Measurements from ENCODE around the gene ATXN7L1.

The ATXN7L1 gene

GRCh38 chr7:105655067-105655466 is 221.3 kb downstream of the ATXN7L1 start:
- no peaks in the 10 kb centered on the region for H3K4me1 ChIP-seq (ENCODE audit: control insufficient read depth, insufficient read depth, low read length, unreplicated experiment)
- H3K36me3 ChIP-seq (ENCODE audit: insufficient read depth, low read length), result no peaks in the 10 kb centered on the region
- no peak overlapping the region for H3K4me3 ChIP-seq (ENCODE audit: low read depth, low read length)

DNA sequence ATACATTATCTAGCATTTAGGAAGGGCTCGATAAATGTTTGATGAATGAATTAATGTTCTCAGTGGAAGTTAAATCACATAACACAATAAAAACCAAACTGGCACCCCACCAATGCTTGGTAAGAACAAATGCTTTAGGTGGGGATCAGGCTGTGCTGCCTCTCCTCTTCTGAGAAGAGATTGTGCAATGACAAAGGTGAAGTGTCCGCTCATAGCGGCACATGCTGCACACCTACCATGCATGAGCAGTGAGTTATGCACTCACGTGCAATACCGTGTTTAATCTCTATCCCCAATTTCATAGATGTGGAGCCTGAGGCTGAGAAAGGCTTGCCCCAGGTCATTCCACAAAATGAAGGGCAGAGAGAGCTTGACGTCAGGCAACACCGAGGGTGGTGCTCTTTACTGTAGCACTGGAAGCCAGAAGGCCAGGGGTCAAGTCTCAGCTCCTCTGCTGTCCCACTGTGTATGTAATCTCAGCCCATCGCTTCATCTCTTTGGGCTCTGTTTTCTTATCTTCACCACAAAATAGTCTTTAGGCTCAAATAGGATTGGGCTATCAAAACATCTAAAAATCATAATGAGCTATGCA is 222.2 kb downstream of the ATXN7L1 start:
- Histone ChIP-seq H3K27ac (ENCODE audit: low read depth, low read length) (no peak overlapping the region), H3K36me3 (ENCODE audit: insufficient read depth, low read length) (no peaks in the 10 kb centered on the region), H3K4me3 (ENCODE audit: low read depth, low read length) (no peak overlapping the region), H3K79me2 (ENCODE audit: control insufficient read depth, insufficient read depth, low read length, unreplicated experiment) (no peaks in the 10 kb centered on the region), H2AFZ (ENCODE audit: low read length, unreplicated experiment) (no peak overlapping the region), H3K4me1 (ENCODE audit: control insufficient read depth, insufficient read depth, low read length, unreplicated experiment) (peaks cover 6% of the 10 kb centered on the region), H3K27me3 (ENCODE audit: insufficient read depth, low read length) (no peaks in the 10 kb centered on the region)

More at GRCh38 chr7:105655067-105655466, 221.3 kb downstream of the ATXN7L1 start:
- Histone ChIP-seq H2AFZ (ENCODE audit: low read length, unreplicated experiment) (no peak overlapping the region), H3K79me2 (ENCODE audit: control insufficient read depth, insufficient read depth, low read length, unreplicated experiment) (no peaks in the 10 kb centered on the region), H3K27me3 (ENCODE audit: insufficient read depth, low read length) (no peaks in the 10 kb centered on the region), H3K27ac (ENCODE audit: low read depth, low read length) (no peak overlapping the region)

GRCh38 chr7:105653441-105654005 is 222.9 kb downstream of the ATXN7L1 start:
- Histone ChIP-seq H3K27me3 (ENCODE audit: insufficient read depth, low read length) (no peaks in the 10 kb centered on the region), H3K27ac (ENCODE audit: low read depth, low read length) (no peak overlapping the region), H3K79me2 (ENCODE audit: control insufficient read depth, insufficient read depth, low read length, unreplicated experiment) (no peaks in the 10 kb centered on the region), H3K36me3 (ENCODE audit: insufficient read depth, low read length) (no peaks in the 10 kb centered on the region), H2AFZ (ENCODE audit: low read length, unreplicated experiment) (no peak overlapping the region), H3K4me3 (ENCODE audit: low read depth, low read length) (no peak overlapping the region), H3K4me1 (ENCODE audit: control insufficient read depth, insufficient read depth, low read length, unreplicated experiment) (peaks cover 9% of the 10 kb centered on the region)

- Histone ChIP-seq H3K27me3 (ENCODE audit: insufficient read depth, low read length) (no peaks in the 10 kb centered on the region), H3K27ac (ENCODE audit: low read depth, low read length) (no peak overlapping the region), H3K79me2 (ENCODE audit: control insufficient read depth, insufficient read depth, low read length, unreplicated experiment) (no peaks in the 10 kb centered on the region), H3K4me1 (ENCODE audit: control insufficient read depth, insufficient read depth, low read length, unreplicated experiment) (peaks cover 9% of the 10 kb centered on the region), H3K4me3 (ENCODE audit: low read depth, low read length) (no peak overlapping the region), H2AFZ (ENCODE audit: low read length, unreplicated experiment) (no peak overlapping the region), H3K36me3 (ENCODE audit: insufficient read depth, low read length) (no peaks in the 10 kb centered on the region)
Measured at GRCh38 chr7:105652359-105652993, 223.9 kb downstream of the ATXN7L1 start.

- peaks cover 9% of the 10 kb centered on the region for H3K4me1 ChIP-seq (ENCODE audit: control insufficient read depth, insufficient read depth, low read length, unreplicated experiment)
- no peaks in the 10 kb centered on the region for H3K79me2 ChIP-seq (ENCODE audit: control insufficient read depth, insufficient read depth, low read length, unreplicated experiment)
- H3K4me3 ChIP-seq (ENCODE audit: low read depth, low read length), result no peak overlapping the region
- no peaks in the 10 kb centered on the region for H3K27me3 ChIP-seq (ENCODE audit: insufficient read depth, low read length)
- no peaks in the 10 kb centered on the region for H3K36me3 ChIP-seq (ENCODE audit: insufficient read depth, low read length)
- H3K27ac ChIP-seq (ENCODE audit: low read depth, low read length), result no peak overlapping the region
- H2AFZ ChIP-seq (ENCODE audit: low read length, unreplicated experiment), result no peak overlapping the region
Measured at GRCh38 chr7:105651798-105652197, 224.6 kb downstream of the ATXN7L1 start.

DNA sequence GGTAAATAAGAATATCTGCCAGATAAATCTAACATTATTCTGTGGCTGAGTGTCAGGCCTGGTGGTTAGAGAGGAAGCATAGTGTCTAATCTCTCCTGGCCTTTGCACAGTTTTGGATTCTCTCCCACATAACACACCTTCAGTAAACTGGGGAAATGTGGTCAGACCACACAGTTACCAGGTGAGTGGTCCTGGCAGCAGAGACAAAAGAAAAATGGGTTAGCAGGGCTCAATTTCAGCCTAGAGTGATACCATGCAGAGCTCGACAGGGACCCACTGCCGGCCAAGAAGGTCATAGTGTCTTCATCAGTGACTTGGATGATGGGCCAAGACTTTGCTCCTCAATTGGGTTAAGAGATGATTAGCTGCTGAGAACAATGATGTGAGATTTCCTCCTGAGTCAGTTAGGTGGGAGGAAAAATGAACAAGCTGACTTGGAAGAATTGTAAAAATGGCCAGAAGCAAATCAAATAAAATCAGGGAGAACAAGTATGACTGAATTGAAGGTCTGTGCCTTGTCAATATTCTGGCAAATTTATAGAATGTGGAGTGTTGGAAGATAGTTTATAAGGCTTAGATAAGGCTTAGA is 225.9 kb downstream of the ATXN7L1 start:
- no peaks in the 10 kb centered on the region for H3K79me2 ChIP-seq (ENCODE audit: control insufficient read depth, insufficient read depth, low read length, unreplicated experiment)
- H3K4me3 ChIP-seq (ENCODE audit: low read depth, low read length), result no peak overlapping the region
- no peak overlapping the region for H2AFZ ChIP-seq (ENCODE audit: low read length, unreplicated experiment)
- peaks cover 9% of the 10 kb centered on the region for H3K4me1 ChIP-seq (ENCODE audit: control insufficient read depth, insufficient read depth, low read length, unreplicated experiment)
- H3K36me3 ChIP-seq (ENCODE audit: insufficient read depth, low read length), result no peaks in the 10 kb centered on the region
- H3K27ac ChIP-seq (ENCODE audit: low read depth, low read length), result no peak overlapping the region
- no peaks in the 10 kb centered on the region for H3K27me3 ChIP-seq (ENCODE audit: insufficient read depth, low read length)

- Histone ChIP-seq H3K4me1 (ENCODE audit: control insufficient read depth, insufficient read depth, low read length, unreplicated experiment) (peaks cover 9% of the 10 kb centered on the region), H2AFZ (ENCODE audit: low read length, unreplicated experiment) (no peak overlapping the region), H3K4me3 (ENCODE audit: low read depth, low read length) (no peak overlapping the region), H3K27ac (ENCODE audit: low read depth, low read length) (no peak overlapping the region), H3K79me2 (ENCODE audit: control insufficient read depth, insufficient read depth, low read length, unreplicated experiment) (no peaks in the 10 kb centered on the region), H3K27me3 (ENCODE audit: insufficient read depth, low read length) (no peaks in the 10 kb centered on the region), H3K36me3 (ENCODE audit: insufficient read depth, low read length) (no peaks in the 10 kb centered on the region)
Measured at GRCh38 chr7:105649727-105650381, 226.5 kb downstream of the ATXN7L1 start.

DNA sequence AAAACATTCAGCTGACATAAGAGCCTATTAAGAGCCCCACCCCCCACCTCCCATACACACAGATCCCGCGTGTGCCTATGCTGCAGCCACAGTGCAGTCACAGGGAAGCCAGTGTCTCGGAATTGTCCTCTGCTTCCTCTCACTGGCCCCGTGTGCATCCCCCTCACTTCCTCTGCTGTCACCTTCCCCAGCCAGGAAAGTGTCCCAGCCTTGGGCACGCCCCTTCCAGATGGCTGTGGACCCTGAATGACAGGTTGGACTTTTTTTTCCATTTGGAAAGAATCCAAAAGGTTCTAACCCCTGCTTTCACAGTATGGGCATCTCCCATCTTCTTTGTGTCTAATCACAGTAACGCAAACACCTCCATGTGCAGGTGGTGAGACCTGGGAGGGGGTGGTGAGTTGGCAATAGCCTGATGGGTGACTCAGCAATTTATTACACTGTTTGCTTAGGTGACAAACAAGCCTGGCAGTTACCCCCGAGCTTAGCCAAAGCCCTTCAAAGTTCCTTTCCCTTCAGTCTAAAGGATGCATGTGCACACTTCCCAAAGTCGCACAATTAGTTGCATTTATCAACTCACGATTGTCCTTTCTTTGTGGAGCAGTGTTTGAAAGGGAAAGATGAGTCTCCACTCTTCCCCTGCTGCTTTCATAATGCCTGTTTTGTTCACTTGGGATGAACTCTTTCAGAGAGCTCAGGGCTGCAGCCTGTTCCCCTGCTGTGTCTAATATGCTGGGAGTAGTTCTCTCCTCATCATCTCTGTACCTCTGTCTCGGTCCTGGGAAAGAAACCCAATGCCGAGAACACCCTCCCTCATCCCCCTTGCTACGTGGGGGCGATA is 227.6 kb downstream of the ATXN7L1 start:
- Histone ChIP-seq H3K27me3 (ENCODE audit: insufficient read depth, low read length) (no peaks in the 10 kb centered on the region), H3K36me3 (ENCODE audit: insufficient read depth, low read length) (no peaks in the 10 kb centered on the region), H3K27ac (ENCODE audit: low read depth, low read length) (no peak overlapping the region), H3K4me3 (ENCODE audit: low read depth, low read length) (no peak overlapping the region), H3K4me1 (ENCODE audit: control insufficient read depth, insufficient read depth, low read length, unreplicated experiment) (peaks cover 9% of the 10 kb centered on the region), H2AFZ (ENCODE audit: low read length, unreplicated experiment) (no peak overlapping the region), H3K79me2 (ENCODE audit: control insufficient read depth, insufficient read depth, low read length, unreplicated experiment) (no peaks in the 10 kb centered on the region)

GRCh38 chr7:105647591-105647990 is 228.8 kb downstream of the ATXN7L1 start:
- no peak overlapping the region for H3K4me3 ChIP-seq (ENCODE audit: low read depth, low read length)
- H3K27me3 ChIP-seq (ENCODE audit: insufficient read depth, low read length), result no peaks in the 10 kb centered on the region
- H3K27ac ChIP-seq (ENCODE audit: low read depth, low read length), result no peak overlapping the region
- no peaks in the 10 kb centered on the region for H3K36me3 ChIP-seq (ENCODE audit: insufficient read depth, low read length)
- H3K4me1 ChIP-seq (ENCODE audit: control insufficient read depth, insufficient read depth, low read length, unreplicated experiment), result peaks cover 9% of the 10 kb centered on the region
- no peaks in the 10 kb centered on the region for H3K79me2 ChIP-seq (ENCODE audit: control insufficient read depth, insufficient read depth, low read length, unreplicated experiment)
- H2AFZ ChIP-seq (ENCODE audit: low read length, unreplicated experiment), result no peak overlapping the region

- no peak overlapping the region for H3K27ac ChIP-seq (ENCODE audit: low read depth, low read length)
- no peak overlapping the region for H3K4me3 ChIP-seq (ENCODE audit: low read depth, low read length)
- no peaks in the 10 kb centered on the region for H3K27me3 ChIP-seq (ENCODE audit: insufficient read depth, low read length)
- peaks cover 9% of the 10 kb centered on the region for H3K4me1 ChIP-seq (ENCODE audit: control insufficient read depth, insufficient read depth, low read length, unreplicated experiment)
- no peaks in the 10 kb centered on the region for H3K36me3 ChIP-seq (ENCODE audit: insufficient read depth, low read length)
- no peak overlapping the region for H2AFZ ChIP-seq (ENCODE audit: low read length, unreplicated experiment)
- no peaks in the 10 kb centered on the region for H3K79me2 ChIP-seq (ENCODE audit: control insufficient read depth, insufficient read depth, low read length, unreplicated experiment)
Measured at GRCh38 chr7:105644937-105645336, 231.5 kb downstream of the ATXN7L1 start.

All from ACC112 (cell line).